GM18951 (cell line): ENCODE measurements around the gene RPS6KA1.

Source experiments
- POLR2A ChIP-seq: IDR thresholded peaks from 4 replicates; pipeline ENCODE4 v1.6.1; 2011; ENCODE audit warnings: mild to moderate bottlenecking; ENCODE audit not compliant: insufficient read length, insufficient read depth; ENCODE audit errors: extremely low read depth
- in situ Hi-C: fragments of 300-500 bp; cut with MboI; formaldehyde crosslinking; loops from one replicate; pipeline ENCODE4 v1.12.0; 2022; ENCODE audit warnings: low sequenced_read_pairs, mixed read lengths, inconsistent platforms; ENCODE audit not compliant: unreplicated experiment

Gene RPS6KA1

DNA sequence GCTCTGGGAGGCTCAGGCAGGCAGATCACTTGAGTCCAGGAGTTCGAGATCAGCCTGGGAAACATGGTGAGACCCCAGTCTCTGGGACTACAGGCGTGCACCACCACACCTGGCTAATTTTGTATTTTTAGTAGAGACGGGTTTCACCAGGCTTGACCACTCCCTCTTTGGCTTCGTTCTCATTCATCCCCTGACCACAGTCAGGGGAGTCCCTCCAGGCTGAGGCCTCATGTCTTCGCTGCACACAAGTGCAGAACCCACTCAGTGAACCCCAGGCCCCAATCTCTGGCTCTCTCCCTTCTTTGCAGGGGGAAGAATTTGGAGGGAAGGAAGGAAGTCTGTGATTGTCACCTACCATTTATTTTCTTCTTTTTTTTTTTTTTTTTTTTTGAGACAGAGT, 9.2 kb upstream of the RPS6KA1 start:
- no peak for TF ChIP-seq POLR2A
- in situ Hi-C loops: no loop called here

DNA sequence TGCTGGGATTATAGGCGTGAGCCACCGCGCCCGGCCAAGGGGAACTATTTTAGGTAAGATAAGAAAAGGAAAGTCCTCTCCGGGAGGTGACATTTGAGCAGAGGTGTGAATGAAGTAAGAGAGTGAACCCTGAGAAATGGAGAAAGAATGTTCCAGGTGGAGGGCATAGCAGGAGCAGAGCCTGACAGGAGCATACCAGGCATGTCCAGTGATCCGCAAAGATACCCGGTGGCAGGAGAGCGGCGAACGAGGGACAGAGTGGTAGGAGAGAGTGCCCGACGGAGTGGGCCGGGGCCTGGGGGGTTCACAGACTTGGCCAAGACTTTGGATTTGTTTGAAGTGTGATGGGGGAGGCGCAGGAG, 7.9 kb upstream of the RPS6KA1 start:
- in situ Hi-C loops: no loop called here
- TF ChIP-seq POLR2A: no peak

- TF ChIP-seq POLR2A: no peak
- in situ Hi-C loops: no loop called here
These were observed 7.5 kb upstream of the RPS6KA1 start for GRCh38 chr1:26522073-26522472.

DNA sequence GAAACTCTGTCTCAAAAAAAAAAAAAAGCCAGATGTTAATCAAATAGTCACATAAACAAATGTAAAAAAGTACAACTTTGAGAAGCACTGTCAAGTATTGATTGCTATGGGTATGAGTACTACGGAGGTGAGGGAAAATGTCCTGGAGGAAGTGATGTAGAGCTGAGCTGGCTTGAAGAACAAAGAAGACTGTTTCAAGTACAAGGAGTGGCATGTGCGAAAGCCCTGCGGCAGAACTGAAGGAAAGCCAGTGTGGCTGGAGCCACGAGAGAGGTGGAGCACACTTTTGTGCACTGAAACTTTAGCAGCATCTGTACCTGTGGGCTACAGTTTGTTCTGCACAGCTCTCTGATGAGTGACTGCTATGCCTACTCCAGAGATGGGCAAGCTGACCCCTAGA, 5.4 kb upstream of the RPS6KA1 start:
- TF ChIP-seq POLR2A: no peak
- in situ Hi-C loops: no loop called here

- in situ Hi-C loops: no loop called here
- no peak for TF ChIP-seq POLR2A
These were observed 3.3 kb upstream of the RPS6KA1 start for GRCh38 chr1:26526287-26526686.

DNA sequence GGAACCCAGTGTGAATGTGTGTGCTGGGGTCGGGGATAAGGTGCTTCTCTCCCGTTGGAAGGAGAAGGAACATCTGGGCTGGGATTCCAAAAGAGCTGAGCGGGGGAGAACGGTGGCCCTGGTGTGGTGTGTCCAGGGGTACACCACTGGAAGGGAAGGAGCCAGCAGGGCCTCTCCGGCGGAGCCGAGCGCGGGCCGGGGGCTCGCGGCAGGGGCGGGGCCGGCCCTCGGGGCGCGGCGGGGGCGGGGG, 231 bp upstream of the RPS6KA1 start:
- in situ Hi-C loops: no loop called here
- no peak for TF ChIP-seq POLR2A

GRCh38 chr1:26530410-26530894, 891 bp downstream of the RPS6KA1 start:
- in situ Hi-C loops: no loop called here
- no peak for TF ChIP-seq POLR2A

DNA sequence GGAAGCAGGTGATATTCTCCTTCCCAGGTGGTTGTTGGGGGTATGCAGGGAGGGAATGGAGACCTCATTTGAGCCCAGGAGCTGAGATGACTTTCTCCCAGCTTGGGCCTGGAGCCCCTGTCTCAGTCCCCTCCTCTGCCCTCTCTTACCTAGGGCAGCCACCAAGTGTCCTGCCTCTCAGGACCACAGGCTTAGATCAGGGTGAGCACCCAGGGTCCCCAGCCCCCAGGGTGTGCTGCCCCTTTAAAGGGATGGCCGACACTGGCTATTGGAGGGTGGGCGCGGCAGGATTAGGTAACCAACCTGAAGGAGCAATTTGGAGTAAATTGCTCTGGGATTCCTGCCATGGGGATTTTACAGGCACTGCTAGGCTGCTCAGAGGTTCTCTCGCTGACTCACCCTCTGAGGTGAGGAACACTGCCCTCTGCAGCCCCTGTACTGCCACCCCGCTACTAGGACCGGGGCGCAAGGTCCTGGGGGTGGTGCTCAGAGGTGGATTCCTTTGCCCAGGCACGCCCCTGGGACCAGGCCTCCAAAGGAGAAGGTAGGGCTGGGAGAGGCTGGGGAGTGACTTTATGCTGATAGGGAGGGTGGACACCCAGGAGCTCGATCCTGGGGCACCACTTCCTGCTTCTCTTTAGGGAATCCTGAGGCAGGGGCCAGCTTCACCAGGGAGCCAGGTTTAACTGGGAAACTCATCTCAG, 1.5 kb downstream of the RPS6KA1 start:
- in situ Hi-C loops: no loop called here

DNA sequence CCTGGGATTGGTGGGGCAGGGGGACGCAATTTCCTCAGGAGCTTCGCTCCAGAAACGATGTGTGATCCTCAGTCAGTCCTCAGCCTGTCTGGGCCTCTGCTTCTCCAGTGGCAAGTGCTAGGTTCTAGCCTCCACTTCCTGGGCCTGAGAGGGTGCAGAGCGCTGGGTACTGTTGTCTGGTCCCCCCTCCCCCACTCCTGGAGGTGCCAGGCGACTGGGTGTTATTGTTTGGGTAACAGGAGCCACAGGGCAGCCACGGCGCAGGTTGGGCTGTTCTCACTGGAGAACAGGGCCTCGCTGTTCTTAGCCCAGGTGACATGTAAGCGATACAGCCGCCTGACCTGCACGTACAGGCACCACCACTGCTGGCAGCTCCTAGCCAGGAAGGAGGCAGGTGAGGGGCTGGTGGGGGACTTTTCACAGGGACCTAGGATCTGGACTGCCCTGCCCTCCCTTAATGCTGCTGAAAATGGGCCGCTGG, 2.1 kb downstream of the RPS6KA1 start:
- in situ Hi-C loops: no loop called here
- no peak for TF ChIP-seq POLR2A

More for the DNA sequence above, 1.5 kb downstream of the RPS6KA1 start:
- no peak for TF ChIP-seq POLR2A

DNA sequence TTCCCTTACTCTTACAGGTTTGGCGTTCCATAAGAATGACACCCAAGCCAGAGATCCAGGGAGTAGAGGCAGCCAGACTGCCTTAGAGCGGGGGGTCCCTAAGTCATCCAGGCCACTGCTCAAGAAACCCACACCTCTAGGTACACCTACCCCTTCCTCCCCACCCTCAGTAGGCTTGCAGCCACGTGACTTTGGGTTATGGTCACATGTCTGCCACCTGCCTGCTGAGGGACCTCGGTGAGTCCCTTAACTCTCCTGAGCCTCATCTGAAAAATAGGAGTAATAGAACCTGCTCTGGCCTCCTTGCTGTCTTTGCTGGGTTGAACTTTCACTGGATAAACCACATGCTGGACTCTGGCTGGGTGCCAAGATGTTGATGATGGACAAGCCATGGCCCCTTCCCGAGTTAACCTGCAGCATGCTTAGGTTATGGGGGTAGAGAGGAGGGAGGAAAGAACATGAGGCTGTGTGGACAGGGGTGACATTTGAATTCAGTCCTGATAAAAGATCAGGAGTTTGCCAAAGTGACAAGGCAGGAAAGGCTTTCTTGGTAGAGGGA, 4.5 kb downstream of the RPS6KA1 start:
- no peak for TF ChIP-seq POLR2A
- in situ Hi-C loops: no loop called here

GRCh38 chr1:26535201-26535600, 5.6 kb downstream of the RPS6KA1 start:
- in situ Hi-C loops: no loop called here
- no peak for TF ChIP-seq POLR2A

GRCh38 chr1:26536081-26536480, 6.5 kb downstream of the RPS6KA1 start:
- no peak for TF ChIP-seq POLR2A
- in situ Hi-C loops: no loop called here

- TF ChIP-seq POLR2A: no peak
- in situ Hi-C loops: no loop called here
These were observed 7.0 kb downstream of the RPS6KA1 start for GRCh38 chr1:26536521-26536920.

GRCh38 chr1:26537951-26538352, 8.4 kb downstream of the RPS6KA1 start:
- in situ Hi-C loops: no loop called here

GRCh38 chr1:26538480-26539412, 9.2 kb downstream of the RPS6KA1 start:
- no peak for TF ChIP-seq POLR2A
- in situ Hi-C loops: no loop called here

More at GRCh38 chr1:26537951-26538352, 8.4 kb downstream of the RPS6KA1 start:
- no peak for TF ChIP-seq POLR2A
